ENCODE measurements around the gene ANKRD33B.
A peak's percentile ranks its signal among the peaks of the same experiment; 100 is the strongest.
"Not testable (repeated sequence)": the region's sequence is repeated elsewhere in the genome, so short reads cannot be mapped to it uniquely, and the experiment has no call there.

The ANKRD33B gene

DNA sequence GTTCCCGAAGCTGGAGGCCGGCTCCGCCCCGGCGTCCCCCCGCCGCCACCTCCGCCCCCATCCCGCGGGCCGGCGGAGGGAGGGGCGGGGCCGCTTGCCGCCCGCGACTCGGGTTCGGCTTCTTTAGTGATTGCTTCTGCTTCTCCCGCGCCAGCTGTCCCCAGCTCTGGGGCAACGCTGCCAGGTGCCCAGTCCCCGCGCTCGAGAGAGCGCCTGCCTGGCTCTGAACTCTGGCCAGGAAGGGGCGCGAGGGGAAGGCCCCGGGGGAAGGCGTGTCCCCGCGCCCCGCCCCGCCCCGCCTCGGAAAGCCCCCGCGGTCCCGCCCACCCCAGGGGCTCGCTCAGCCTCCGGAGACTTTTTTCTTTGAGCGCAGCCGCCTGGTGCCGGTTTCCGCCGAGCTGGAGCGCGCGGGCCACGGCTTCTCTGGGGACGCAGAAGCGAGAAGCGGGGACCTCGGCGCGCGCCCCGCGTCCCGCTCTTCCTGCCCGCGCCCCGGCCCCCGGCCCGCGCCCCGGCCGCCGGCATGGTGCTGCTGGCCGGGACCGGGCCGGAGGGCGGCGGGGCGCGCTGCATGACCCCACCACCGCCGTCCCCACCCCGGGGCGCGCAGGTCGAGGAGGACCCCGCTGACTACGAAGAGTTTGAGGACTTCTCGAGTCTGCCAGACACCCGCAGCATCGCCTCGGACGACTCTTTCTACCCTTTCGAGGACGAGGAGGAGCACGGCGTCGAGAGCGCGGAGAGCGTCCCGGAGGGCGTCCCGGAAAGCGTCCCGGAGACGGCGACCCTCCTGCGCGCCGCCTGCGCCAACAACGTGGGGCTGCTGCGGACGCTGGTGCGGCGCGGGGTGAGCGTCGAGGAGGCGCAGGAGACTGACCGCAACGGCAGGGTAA lies at the start of gene ANKRD33B:
TSS of gene ANKRD33B (plus strand) at position 126 of the 893 bp plus-strand sequence. CDS start at position 524, 398 bp downstream.
- peaks cover 2% of the 10 kb centered on the region for H3K4me1 ChIP-seq (ENCODE audit: control insufficient read depth, insufficient read depth, low read length)
- H3K4me3 ChIP-seq (ENCODE audit: low read length), result peak within 1 kb of the TSS; percentile 69
- peak within 1 kb of the TSS; percentile 34 for H3K9ac ChIP-seq (ENCODE audit: low read length)
- H3K36me3 ChIP-seq (ENCODE audit: control insufficient read depth, insufficient read depth, low read length), result no peaks in the 10 kb centered on the region
- peaks cover 15% of the 10 kb centered on the region for H3K27me3 ChIP-seq (ENCODE audit: control insufficient read depth, insufficient read depth, low read length)
- no peak within 1 kb of the TSS for H3K27ac ChIP-seq (ENCODE audit: low read depth, low read length)

DNA sequence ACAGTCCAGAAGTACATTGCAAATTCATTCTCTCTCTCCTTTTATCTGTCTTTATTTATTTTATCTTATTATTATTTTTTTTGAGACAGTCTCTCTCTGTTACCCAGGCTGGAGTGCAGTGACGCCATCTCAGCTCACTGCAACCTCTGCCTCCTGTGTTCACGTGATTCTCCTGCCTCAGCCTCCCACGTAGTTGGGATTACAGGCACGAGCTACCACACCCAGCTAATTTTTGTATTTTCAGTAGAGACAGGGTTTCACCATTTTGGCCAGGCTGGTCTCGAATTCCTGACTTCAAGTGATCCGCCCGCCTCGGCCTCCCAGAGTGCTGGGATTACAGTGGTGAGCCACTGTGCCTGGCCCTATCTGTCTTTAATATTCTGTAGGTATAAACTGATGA lies 49.3 kb upstream of the ANKRD33B start:
- H3K27ac ChIP-seq (ENCODE audit: low read depth, low read length); H3K9ac ChIP-seq (ENCODE audit: low read length): not testable (repeated sequence)

DNA sequence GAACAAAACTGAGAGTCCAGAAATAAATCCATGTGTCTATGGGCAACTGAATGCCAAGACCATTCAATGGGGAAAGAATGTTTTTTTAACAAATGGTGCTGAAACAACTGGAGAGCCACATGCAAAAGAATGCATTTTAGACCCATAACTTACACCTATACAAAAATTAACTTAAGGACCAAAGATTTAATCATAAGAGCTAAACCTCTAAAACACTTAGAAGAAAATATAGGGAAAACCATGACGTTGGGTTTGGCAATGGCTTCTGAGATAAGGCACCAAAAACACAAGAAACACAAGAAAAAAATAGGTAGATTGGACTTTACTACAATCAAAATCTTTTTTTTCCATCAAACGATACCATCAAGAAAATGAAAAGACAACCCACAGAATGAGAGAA lies 48.4 kb upstream of the ANKRD33B start:
- H3K4me3 ChIP-seq (ENCODE audit: low read length), result no peak overlapping the region
- H3K4me1 ChIP-seq (ENCODE audit: control insufficient read depth, insufficient read depth, low read length), result no peaks in the 10 kb centered on the region
- H3K27me3 ChIP-seq (ENCODE audit: control insufficient read depth, insufficient read depth, low read length), result no peaks in the 10 kb centered on the region
- no peak overlapping the region for H3K9ac ChIP-seq (ENCODE audit: low read length)
- H3K36me3 ChIP-seq (ENCODE audit: control insufficient read depth, insufficient read depth, low read length), result no peaks in the 10 kb centered on the region
- no peak overlapping the region for H3K27ac ChIP-seq (ENCODE audit: low read depth, low read length)

More for the DNA sequence above, 49.3 kb upstream of the ANKRD33B start:
- not testable (repeated sequence) for H3K36me3 ChIP-seq (ENCODE audit: control insufficient read depth, insufficient read depth, low read length); H3K4me1 ChIP-seq (ENCODE audit: control insufficient read depth, insufficient read depth, low read length); H3K27me3 ChIP-seq (ENCODE audit: control insufficient read depth, insufficient read depth, low read length); H3K4me3 ChIP-seq (ENCODE audit: low read length)

- no peak overlapping the region for H3K9ac ChIP-seq (ENCODE audit: low read length)
- no peaks in the 10 kb centered on the region for H3K27me3 ChIP-seq (ENCODE audit: control insufficient read depth, insufficient read depth, low read length)
- H3K36me3 ChIP-seq (ENCODE audit: control insufficient read depth, insufficient read depth, low read length), result no peaks in the 10 kb centered on the region
- no peak overlapping the region for H3K27ac ChIP-seq (ENCODE audit: low read depth, low read length)
- H3K4me3 ChIP-seq (ENCODE audit: low read length), result no peak overlapping the region
- no peaks in the 10 kb centered on the region for H3K4me1 ChIP-seq (ENCODE audit: control insufficient read depth, insufficient read depth, low read length)
Measured at GRCh38 chr5:10518347-10518746, 45.5 kb upstream of the ANKRD33B start.

GRCh38 chr5:10519729-10520128 lies 44.1 kb upstream of the ANKRD33B start:
- Histone ChIP-seq H3K27ac (ENCODE audit: low read depth, low read length) (no peak overlapping the region), H3K36me3 (ENCODE audit: control insufficient read depth, insufficient read depth, low read length) (no peaks in the 10 kb centered on the region), H3K4me3 (ENCODE audit: low read length) (no peak overlapping the region), H3K9ac (ENCODE audit: low read length) (no peak overlapping the region), H3K27me3 (ENCODE audit: control insufficient read depth, insufficient read depth, low read length) (no peaks in the 10 kb centered on the region), H3K4me1 (ENCODE audit: control insufficient read depth, insufficient read depth, low read length) (no peaks in the 10 kb centered on the region)

- Histone ChIP-seq H3K36me3 (ENCODE audit: control insufficient read depth, insufficient read depth, low read length) (no peaks in the 10 kb centered on the region), H3K9ac (ENCODE audit: low read length) (no peak overlapping the region), H3K4me3 (ENCODE audit: low read length) (no peak overlapping the region), H3K4me1 (ENCODE audit: control insufficient read depth, insufficient read depth, low read length) (no peaks in the 10 kb centered on the region), H3K27me3 (ENCODE audit: control insufficient read depth, insufficient read depth, low read length) (no peaks in the 10 kb centered on the region), H3K27ac (ENCODE audit: low read depth, low read length) (no peak overlapping the region)
Measured at GRCh38 chr5:10520706-10521105, 43.2 kb upstream of the ANKRD33B start.

DNA sequence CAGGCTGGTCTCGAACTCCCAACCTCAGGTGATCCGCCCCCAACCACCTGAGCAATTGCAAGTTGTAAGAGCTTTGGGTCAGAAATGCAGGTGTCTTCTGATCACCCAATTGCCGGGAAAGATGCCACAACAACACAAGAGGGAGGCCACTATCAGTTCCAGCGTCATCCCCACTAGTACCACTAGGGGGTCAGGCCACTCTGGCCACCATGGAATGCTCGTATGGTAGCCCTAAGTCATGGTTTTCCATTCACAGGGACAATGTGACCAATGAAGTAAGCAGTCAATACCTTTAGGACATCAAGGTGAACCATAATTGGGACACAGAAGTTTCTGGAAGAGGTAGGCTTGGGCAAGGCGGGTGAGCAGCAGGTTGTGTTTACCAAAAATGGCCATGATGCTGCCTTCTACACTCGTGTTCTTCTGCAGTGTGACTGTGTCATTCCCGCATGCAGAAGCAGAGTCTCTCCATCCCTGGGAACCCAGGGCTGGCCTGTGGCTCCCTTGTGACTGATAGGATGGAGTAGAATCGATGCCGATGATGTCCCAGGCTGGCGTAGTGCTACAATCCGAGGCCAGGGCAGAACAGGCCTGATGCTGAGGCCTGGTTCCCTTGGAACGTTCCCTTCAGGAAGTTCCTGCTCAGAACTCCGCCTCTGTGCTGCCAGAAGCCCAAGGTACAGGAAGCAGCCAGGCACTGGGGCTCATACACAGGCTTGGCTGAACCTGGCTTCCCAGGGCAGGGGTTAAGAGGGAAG lies 42.2 kb upstream of the ANKRD33B start:
- Histone ChIP-seq H3K9ac (ENCODE audit: low read length) (no peak overlapping the region), H3K36me3 (ENCODE audit: control insufficient read depth, insufficient read depth, low read length) (no peaks in the 10 kb centered on the region), H3K27ac (ENCODE audit: low read depth, low read length) (no peak overlapping the region), H3K4me3 (ENCODE audit: low read length) (no peak overlapping the region), H3K27me3 (ENCODE audit: control insufficient read depth, insufficient read depth, low read length) (no peaks in the 10 kb centered on the region), H3K4me1 (ENCODE audit: control insufficient read depth, insufficient read depth, low read length) (no peaks in the 10 kb centered on the region)

GRCh38 chr5:10522224-10522611 lies 41.7 kb upstream of the ANKRD33B start:
- Histone ChIP-seq H3K4me1 (ENCODE audit: control insufficient read depth, insufficient read depth, low read length) (no peaks in the 10 kb centered on the region), H3K36me3 (ENCODE audit: control insufficient read depth, insufficient read depth, low read length) (no peaks in the 10 kb centered on the region), H3K9ac (ENCODE audit: low read length) (no peak overlapping the region), H3K4me3 (ENCODE audit: low read length) (no peak overlapping the region), H3K27ac (ENCODE audit: low read depth, low read length) (no peak overlapping the region), H3K27me3 (ENCODE audit: control insufficient read depth, insufficient read depth, low read length) (no peaks in the 10 kb centered on the region)

GRCh38 chr5:10524376-10525123 lies 39.3 kb upstream of the ANKRD33B start:
- Histone ChIP-seq H3K27ac (ENCODE audit: low read depth, low read length) (no peak overlapping the region), H3K9ac (ENCODE audit: low read length) (no peak overlapping the region), H3K4me1 (ENCODE audit: control insufficient read depth, insufficient read depth, low read length) (no peaks in the 10 kb centered on the region), H3K4me3 (ENCODE audit: low read length) (no peak overlapping the region), H3K27me3 (ENCODE audit: control insufficient read depth, insufficient read depth, low read length) (no peaks in the 10 kb centered on the region), H3K36me3 (ENCODE audit: control insufficient read depth, insufficient read depth, low read length) (no peaks in the 10 kb centered on the region)

DNA sequence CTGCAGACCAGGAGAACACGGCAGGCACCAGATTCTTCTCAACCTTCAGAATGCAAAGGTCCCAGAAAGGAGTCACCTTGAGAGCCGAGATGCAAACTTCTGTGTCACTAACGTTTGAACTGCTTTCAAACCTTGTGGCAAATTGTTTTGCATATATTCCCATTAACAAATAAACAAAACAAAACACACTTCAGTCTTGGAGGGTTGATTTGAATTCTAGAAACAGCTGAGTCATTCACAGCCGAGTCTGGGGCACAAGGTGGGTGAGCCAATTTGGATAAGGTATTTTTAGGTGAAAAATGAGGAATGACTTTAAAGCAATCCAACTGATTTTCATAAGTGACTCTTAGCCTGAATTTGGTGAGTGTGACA lies 38.8 kb upstream of the ANKRD33B start:
- Histone ChIP-seq H3K27me3 (ENCODE audit: control insufficient read depth, insufficient read depth, low read length) (no peaks in the 10 kb centered on the region), H3K27ac (ENCODE audit: low read depth, low read length) (no peak overlapping the region), H3K36me3 (ENCODE audit: control insufficient read depth, insufficient read depth, low read length) (no peaks in the 10 kb centered on the region), H3K4me1 (ENCODE audit: control insufficient read depth, insufficient read depth, low read length) (no peaks in the 10 kb centered on the region), H3K4me3 (ENCODE audit: low read length) (no peak overlapping the region), H3K9ac (ENCODE audit: low read length) (no peak overlapping the region)

- no peaks in the 10 kb centered on the region for H3K36me3 ChIP-seq (ENCODE audit: control insufficient read depth, insufficient read depth, low read length)
- H3K4me1 ChIP-seq (ENCODE audit: control insufficient read depth, insufficient read depth, low read length), result no peaks in the 10 kb centered on the region
- no peak overlapping the region for H3K4me3 ChIP-seq (ENCODE audit: low read length)
- no peak overlapping the region for H3K9ac ChIP-seq (ENCODE audit: low read length)
- no peak overlapping the region for H3K27ac ChIP-seq (ENCODE audit: low read depth, low read length)
- H3K27me3 ChIP-seq (ENCODE audit: control insufficient read depth, insufficient read depth, low read length), result no peaks in the 10 kb centered on the region
Measured at GRCh38 chr5:10527281-10527950, 36.5 kb upstream of the ANKRD33B start.

All from rectal smooth muscle tissue (tissue), 1 donor.